HEK293 (cell line): Measurements from ENCODE around the gene WDR18.

Experiments
- ZNF426 ChIP-seq: fragments of 450-650 bp; formaldehyde crosslinking; IDR thresholded peaks from 2 replicates; pipeline ENCODE4 v1.5.1; 2017; ENCODE audit warnings: missing biosample characterization, missing genetic modification characterization, mild to moderate bottlenecking, inconsistent platforms, moderate library complexity
- TF ChIP-seq, protein P1 (sequence below): fragments of 450-650 bp; formaldehyde crosslinking; IDR thresholded peaks from 2 replicates; pipeline ENCODE4 v1.5.1; 2016; ENCODE audit warnings: missing biosample characterization, missing genetic modification characterization

DNA sequence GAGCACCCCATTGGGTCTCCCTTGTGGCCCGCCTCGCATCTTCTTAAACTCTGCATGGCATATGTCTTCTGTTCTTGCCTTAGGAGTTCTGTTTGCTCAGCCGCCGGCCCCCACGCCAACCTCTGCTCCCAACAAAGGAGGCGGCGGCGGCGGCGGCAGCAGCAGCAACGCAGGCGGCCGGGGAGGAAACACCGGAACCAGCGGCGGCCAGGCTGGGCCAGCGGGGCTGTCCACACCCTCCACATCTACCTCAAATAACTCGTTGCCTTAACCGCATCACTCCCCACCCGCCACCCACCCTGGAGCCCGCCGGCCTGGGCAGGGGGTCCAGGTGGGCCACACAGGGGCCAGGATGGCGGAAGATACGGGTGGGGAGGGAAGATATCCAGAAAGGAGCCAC is 12.3 kb upstream of the WDR18 start:
- TF ChIP-seq, protein P1, sequence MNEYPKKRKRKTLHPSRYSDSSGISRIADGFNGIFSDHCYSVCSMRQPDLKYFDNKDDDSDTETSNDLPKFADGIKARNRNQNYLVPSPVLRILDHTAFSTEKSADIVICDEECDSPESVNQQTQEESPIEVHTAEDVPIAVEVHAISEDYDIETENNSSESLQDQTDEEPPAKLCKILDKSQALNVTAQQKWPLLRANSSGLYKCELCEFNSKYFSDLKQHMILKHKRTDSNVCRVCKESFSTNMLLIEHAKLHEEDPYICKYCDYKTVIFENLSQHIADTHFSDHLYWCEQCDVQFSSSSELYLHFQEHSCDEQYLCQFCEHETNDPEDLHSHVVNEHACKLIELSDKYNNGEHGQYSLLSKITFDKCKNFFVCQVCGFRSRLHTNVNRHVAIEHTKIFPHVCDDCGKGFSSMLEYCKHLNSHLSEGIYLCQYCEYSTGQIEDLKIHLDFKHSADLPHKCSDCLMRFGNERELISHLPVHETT (tag by site-specific recombination), result no peak
- TF ChIP-seq ZNF426 (tag by site-specific recombination), result no peak
